Body of pancreas (tissue), 4 donors: ENCODE measurements around the gene MBP. TPM values are rescaled to one million over a fixed set of nuclear protein-coding genes. Genes with fewer than 3 reads are reported as not detected.

Source experiments
- ATAC-seq: fragments of 150-250 bp; one replicate; pipeline ENCODE4 v1.9.1; 2016
- DNase-seq, 4 donors: peaks; one replicate each; pipeline ENCODE4 v3.0.0-alpha.2; 2019
- H3K27ac ChIP-seq, 4 donors: fragments of 200-600 bp; sonication (generic); 1 replicate in 3 of 4; 2 replicates in 1 of 4; pipeline versions ENCODE4 v1.5.1 to v1.6.1; 2016 to 2019; ENCODE audit warnings: mild to moderate bottlenecking in 1 of 4, mixed read lengths in 1 of 4, moderate library complexity in 1 of 4
- H3K27me3 ChIP-seq, 2 donors: fragments of 200-600 bp; sonication (generic); one replicate each; pipeline ENCODE4 v1.6.0; 2016; ENCODE audit warnings: mild to moderate bottlenecking in 1 of 2
- H3K36me3 ChIP-seq, 2 donors: fragments of 200-600 bp; sonication (generic); replicated peaks in 1 of 2; 2 replicates each; pipeline ENCODE4 v1.5.1; 2016; ENCODE audit warnings: low read depth in 2 of 2; ENCODE audit not compliant: insufficient read depth in 1 of 2
- H3K4me1 ChIP-seq: fragments of 200-600 bp; sonication (generic); one replicate; pipeline ENCODE4 v1.6.0; 2016
- H3K4me3 ChIP-seq, 2 donors: fragments of 200-600 bp; sonication (generic); 1 replicate in 1 of 2; 2 replicates in 1 of 2; pipeline ENCODE4 v1.5.1; 2016 to 2019
- H3K9me3 ChIP-seq, 3 donors: fragments of 200-600 bp; sonication (generic); 1 replicate in 2 of 3; 2 replicates in 1 of 3; pipeline ENCODE4 v1.5.1; 2016
- CTCF ChIP-seq, 7 experiments: fragments of 450-650 bp in 4 of 7; fragments of 200-600 bp in 3 of 7; sonication (generic) in 3 of 7; IDR thresholded peaks; one replicate each; pipeline ENCODE4 v1.5.1; 2016 to 2019; ENCODE audit warnings: antibody characterized with exemption in 7 of 7
- POLR2A ChIP-seq, 3 donors: fragments of 450-650 bp; IDR thresholded peaks; one replicate each; pipeline ENCODE4 v1.6.1; 2016; ENCODE audit warnings: antibody characterized with exemption in 3 of 3, mild to moderate bottlenecking in 2 of 3
- WGBS, 2 donors: methylation state at CpG; one replicate each; pipeline ENCODE4 v1.1.5; 2017; 5-methylcytosine and 5-hydroxymethylcytosine counted together
- intact Hi-C: fragments of 100-400 bp; cut with DNase I; formaldehyde crosslinking; loops from one replicate; pipeline ENCODE4 v1.15.1; 2023
- total RNA-seq, 2 donors: library from RNA; depleted of rRNA; stranded (reverse); fragments of >200 nt; gene quantifications; one replicate each; pipeline ENCODE4 v1.1.0, GENCODE V29; 2016

MBP gene
- total RNA-seq, 2 donors from 2014 or later: 17.4 to 24.4 TPM

GRCh38 chr18:77161961-77162360 is 29.4 kb upstream of the MBP start:
- Histone ChIP-seq H3K27ac (no peak overlapping the region), H3K36me3 (no peaks in the 10 kb centered on the region), H3K4me3 (no peak overlapping the region), H3K9me3 (no peaks in the 10 kb centered on the region), H3K4me1 (no peaks in the 10 kb centered on the region), H3K27me3 (no peaks in the 10 kb centered on the region)
- intact Hi-C loops: no loop called here
- DNase-seq: no peak
- no peak for ATAC-seq
- WGBS, 2 donors: 62 to 70% methylated on average over 5 of the region's 5 CpGs
- TF ChIP-seq CTCF (IDR thresholded peaks at IDR 0.05): no peak
- TF ChIP-seq POLR2A (IDR thresholded peaks at IDR 0.05): no peak

GRCh38 chr18:77161383-77161782 is 28.8 kb upstream of the MBP start:
- Histone ChIP-seq H3K4me1 (no peaks in the 10 kb centered on the region), H3K9me3 (no peaks in the 10 kb centered on the region), H3K36me3 (no peaks in the 10 kb centered on the region), H3K4me3 (no peak overlapping the region), H3K27ac (no peak overlapping the region), H3K27me3 (no peaks in the 10 kb centered on the region)
- DNase-seq (no peak), ATAC-seq (no peak)
- intact Hi-C loops: no loop called here
- no peak for TF ChIP-seq CTCF (IDR thresholded peaks at IDR 0.05)
- no peak for TF ChIP-seq POLR2A (IDR thresholded peaks at IDR 0.05)
- WGBS, 2 donors: 61 to 74% methylated on average over 7 of the region's 7 CpGs

GRCh38 chr18:77160515-77160914 is 27.9 kb upstream of the MBP start:
- no peak for ATAC-seq
- intact Hi-C loops: no loop called here
- H3K27ac ChIP-seq: no peak overlapping the region

GRCh38 chr18:77157312-77157711 is 24.7 kb upstream of the MBP start:
- 84 to 89% methylated on average over 4 of the region's 4 CpGs for WGBS, 2 donors
- no peak for DNase-seq
- Histone ChIP-seq H3K27ac (no peak overlapping the region), H3K36me3 (no peaks in the 10 kb centered on the region), H3K9me3 (no peaks in the 10 kb centered on the region), H3K4me1 (no peaks in the 10 kb centered on the region), H3K27me3 (no peaks in the 10 kb centered on the region), H3K4me3 (no peak overlapping the region)
- no peak for ATAC-seq
- TF ChIP-seq CTCF (IDR thresholded peaks at IDR 0.05): no peak
- TF ChIP-seq POLR2A (IDR thresholded peaks at IDR 0.05): no peak
- intact Hi-C loops: no loop called here

More at GRCh38 chr18:77160515-77160914, 27.9 kb upstream of the MBP start:
- H3K27me3 ChIP-seq: no peaks in the 10 kb centered on the region
- no peaks in the 10 kb centered on the region for H3K4me1 ChIP-seq
- 66 to 74% methylated on average over 11 of the region's 11 CpGs for WGBS, 2 donors
- H3K36me3 ChIP-seq: no peaks in the 10 kb centered on the region
- no peaks in the 10 kb centered on the region for H3K9me3 ChIP-seq
- no peak overlapping the region for H3K4me3 ChIP-seq
- no peak for TF ChIP-seq CTCF (IDR thresholded peaks at IDR 0.05)
- no peak for TF ChIP-seq POLR2A (IDR thresholded peaks at IDR 0.05)
- DNase-seq: no peak

- intact Hi-C loops: no loop called here
Observed at GRCh38 chr18:77155031-77155430, 22.4 kb upstream of the MBP start.

More at GRCh38 chr18:77155031-77155430, 22.4 kb upstream of the MBP start:
- WGBS, 2 donors: 85 to 87% methylated on average over 17 of the region's 17 CpGs
- H3K4me1 ChIP-seq: no peaks in the 10 kb centered on the region
- H3K27me3 ChIP-seq: no peaks in the 10 kb centered on the region
- no peaks in the 10 kb centered on the region for H3K9me3 ChIP-seq
- ATAC-seq (no peak), DNase-seq (no peak)
- H3K36me3 ChIP-seq: no peaks in the 10 kb centered on the region
- TF ChIP-seq POLR2A (IDR thresholded peaks at IDR 0.05) (no peak), CTCF (IDR thresholded peaks at IDR 0.05) (no peak)
- H3K27ac ChIP-seq: no peak overlapping the region
- no peak overlapping the region for H3K4me3 ChIP-seq
